IPS-18c (cell line): ENCODE measurements around the gene HIF1AN.

Experiments
- H3K4me3 ChIP-seq: 2 replicates; pipeline ENCODE4 v1.7.0; 2013; ENCODE audit warnings: low read depth, mild to moderate bottlenecking, low read length, moderate library complexity; ENCODE audit not compliant: insufficient read depth
- H3K9me3 ChIP-seq: one replicate; pipeline ENCODE4 v1.6.1; 2013; ENCODE audit warnings: mild to moderate bottlenecking, low read length, moderate library complexity; ENCODE audit not compliant: control insufficient read depth, insufficient read depth

Gene HIF1AN

DNA sequence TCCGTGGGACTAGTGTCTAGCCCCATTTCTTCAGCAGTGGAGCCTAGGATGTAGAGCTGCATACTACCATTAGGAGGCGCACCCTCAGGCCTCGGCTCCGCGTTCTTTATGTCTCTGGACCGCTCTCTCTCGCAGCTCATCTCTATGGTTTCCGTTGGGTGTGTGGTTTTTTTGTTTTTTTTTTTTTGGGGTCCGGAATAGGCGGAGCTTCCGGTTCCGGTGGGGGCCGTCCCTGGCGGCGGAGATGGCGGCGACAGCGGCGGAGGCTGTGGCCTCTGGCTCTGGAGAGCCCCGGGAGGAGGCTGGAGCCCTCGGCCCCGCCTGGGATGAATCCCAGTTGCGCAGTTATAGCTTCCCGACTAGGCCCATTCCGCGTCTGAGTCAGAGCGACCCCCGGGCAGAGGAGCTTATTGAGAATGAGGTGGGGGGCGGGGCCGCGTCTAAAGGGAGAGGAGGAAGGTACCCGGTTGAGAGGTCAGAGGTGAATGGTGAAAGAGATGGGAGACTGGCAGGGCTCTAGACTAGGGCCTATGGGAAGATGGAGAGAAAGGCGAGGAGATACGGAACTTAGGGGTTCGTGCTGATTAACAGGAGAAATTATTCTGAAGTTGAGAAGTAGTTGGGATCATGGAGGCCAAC, at the start of gene HIF1AN:
Gene HIF1AN, plus strand, starts transcription at position 229 of the 639 bp plus-strand sequence. Its CDS starts 16 bp downstream, at position 245.
- peak within 1 kb of the TSS; percentile 90 for H3K4me3 ChIP-seq
- no peaks in the 10 kb centered on the region for H3K9me3 ChIP-seq

DNA sequence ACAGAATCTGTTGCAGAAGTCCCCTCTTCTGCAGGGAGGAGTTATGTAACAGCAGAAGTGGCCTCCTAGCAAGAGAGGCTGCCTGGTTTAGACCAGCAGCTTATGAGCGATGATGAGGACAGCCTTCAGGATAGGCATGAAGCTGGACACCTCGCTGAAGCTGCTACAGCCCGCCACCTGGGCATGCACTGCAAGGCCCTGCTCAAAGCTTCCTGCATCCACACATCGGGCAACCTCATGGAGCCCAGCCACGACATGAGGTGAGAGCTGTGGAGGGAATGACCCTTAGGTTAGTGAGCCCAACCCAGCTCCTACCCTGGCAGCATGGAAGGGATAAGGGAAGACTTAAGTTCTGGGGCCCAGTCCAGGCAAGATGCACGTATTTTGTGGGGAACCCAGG, 48.2 kb upstream of the HIF1AN start:
- no peak overlapping the region for H3K4me3 ChIP-seq
- peaks cover 2% of the 10 kb centered on the region for H3K9me3 ChIP-seq

- no peak overlapping the region for H3K4me3 ChIP-seq
- H3K9me3 ChIP-seq = peaks cover 2% of the 10 kb centered on the region
Observed at GRCh38 chr10:100489396-100489795, 46.3 kb upstream of the HIF1AN start.

GRCh38 chr10:100490531-100490930, 45.2 kb upstream of the HIF1AN start:
- Histone ChIP-seq H3K9me3 (peaks cover 2% of the 10 kb centered on the region), H3K4me3 (no peak overlapping the region)

- Histone ChIP-seq H3K9me3 (peaks cover 2% of the 10 kb centered on the region), H3K4me3 (no peak overlapping the region)
Observed at GRCh38 chr10:100496567-100496966, 39.2 kb upstream of the HIF1AN start.

DNA sequence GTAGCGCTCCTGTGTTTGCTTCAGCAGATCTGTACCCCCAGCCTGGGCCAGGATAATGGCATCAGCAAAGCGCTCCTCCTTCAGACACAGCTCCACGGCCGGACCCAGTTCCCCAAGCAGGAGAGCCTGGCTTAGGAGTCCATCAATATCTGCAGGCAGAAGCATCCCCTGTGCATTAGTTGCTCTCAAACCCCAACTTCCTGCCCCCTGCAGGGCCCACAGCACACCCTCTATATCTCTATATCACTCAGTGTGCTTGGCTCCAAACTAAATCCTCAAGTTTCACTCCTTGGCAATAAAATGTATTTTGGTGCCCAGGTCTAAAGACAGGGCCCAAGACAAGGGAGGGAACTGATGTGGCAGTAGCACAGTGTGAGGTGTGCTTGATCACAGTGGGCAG, 37.7 kb upstream of the HIF1AN start:
- no peak overlapping the region for H3K4me3 ChIP-seq
- peaks cover 2% of the 10 kb centered on the region for H3K9me3 ChIP-seq

DNA sequence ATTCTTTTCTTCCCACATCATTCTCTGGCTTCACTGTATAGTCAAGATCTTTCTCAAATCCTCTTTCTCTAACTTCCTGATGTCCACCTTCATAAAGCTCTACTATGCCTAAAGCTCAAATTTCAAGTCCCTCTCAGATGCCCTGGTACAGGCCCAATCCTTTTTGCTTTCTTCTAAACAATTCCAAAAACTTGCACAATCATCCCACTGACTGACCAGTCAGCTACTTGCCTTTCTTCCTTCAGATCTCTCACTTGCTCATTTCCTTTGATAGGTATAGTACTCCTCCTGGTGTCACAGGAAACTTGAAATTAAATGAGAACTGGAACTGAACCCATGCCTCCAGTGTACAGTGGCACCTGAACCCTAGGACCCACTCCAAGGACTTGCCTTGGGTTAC, 34.3 kb upstream of the HIF1AN start:
- no peak overlapping the region for H3K4me3 ChIP-seq
- peaks cover 2% of the 10 kb centered on the region for H3K9me3 ChIP-seq

DNA sequence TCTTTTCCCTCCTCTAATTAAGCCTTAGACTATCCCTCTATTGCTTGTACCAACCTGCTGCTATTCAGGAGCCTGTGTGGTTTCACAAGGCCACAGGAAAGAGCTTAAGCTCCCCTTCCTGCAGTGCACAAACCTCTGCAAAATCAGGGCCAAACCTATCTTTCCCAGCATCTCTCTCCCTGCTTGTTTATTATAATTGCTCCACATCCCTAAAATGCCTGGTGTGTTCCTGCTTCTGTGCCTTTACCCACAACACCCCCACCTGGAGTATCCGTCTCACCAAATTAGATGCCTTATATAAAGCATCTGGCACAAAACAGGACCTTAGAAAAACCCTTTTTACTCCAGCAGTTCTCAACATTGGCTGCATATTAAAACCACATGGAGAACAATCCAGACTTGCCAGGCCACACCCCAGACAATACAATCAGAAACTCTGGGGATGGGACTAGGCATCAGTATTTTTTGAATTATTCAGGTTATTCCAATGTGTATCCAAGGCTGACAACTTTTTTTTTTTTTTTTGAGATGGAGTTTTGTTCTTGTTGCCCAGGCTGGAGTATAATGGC, 32.7 kb upstream of the HIF1AN start:
- Histone ChIP-seq H3K9me3 (peaks cover 2% of the 10 kb centered on the region), H3K4me3 (no peak overlapping the region)

DNA sequence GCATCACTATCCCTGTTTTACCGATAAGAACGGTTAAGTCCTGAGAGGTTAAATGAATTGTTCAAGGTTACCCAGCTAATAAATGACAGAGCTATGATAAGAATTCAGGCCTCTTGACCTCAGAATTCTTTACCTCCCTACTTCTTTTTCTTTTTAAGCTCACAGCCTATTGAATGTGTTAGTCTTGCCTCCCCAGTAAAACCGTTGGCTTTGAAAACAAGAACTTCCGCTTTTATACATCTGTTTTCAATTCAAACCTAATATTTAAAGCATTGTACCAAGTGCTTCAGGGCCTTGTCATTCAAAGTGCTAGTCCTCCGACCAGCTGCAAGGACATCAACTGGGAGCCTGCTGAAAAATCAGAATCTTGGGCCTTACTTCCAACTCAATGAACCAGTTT, 31.6 kb upstream of the HIF1AN start:
- no peak overlapping the region for H3K4me3 ChIP-seq
- H3K9me3 ChIP-seq = peaks cover 2% of the 10 kb centered on the region

DNA sequence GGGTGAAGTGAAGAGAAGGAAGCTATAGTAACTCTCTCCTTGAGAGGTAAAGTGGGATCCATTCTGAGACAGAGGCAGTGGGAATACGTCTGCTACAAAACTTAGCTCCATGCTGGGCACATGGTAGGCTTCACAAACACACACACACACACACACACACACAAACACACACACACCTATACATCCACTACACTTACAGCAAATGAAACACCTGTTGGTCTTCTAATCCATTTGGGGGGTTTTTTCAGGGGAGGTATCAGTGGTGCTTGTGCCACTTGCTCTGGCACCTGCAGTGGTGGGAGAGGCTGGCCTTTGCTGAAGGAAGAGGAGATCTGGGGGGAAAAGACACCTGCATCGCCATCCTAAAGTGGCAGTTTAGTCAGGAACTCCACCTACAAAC, 30.6 kb upstream of the HIF1AN start:
- no peaks in the 10 kb centered on the region for H3K9me3 ChIP-seq
- no peak overlapping the region for H3K4me3 ChIP-seq

DNA sequence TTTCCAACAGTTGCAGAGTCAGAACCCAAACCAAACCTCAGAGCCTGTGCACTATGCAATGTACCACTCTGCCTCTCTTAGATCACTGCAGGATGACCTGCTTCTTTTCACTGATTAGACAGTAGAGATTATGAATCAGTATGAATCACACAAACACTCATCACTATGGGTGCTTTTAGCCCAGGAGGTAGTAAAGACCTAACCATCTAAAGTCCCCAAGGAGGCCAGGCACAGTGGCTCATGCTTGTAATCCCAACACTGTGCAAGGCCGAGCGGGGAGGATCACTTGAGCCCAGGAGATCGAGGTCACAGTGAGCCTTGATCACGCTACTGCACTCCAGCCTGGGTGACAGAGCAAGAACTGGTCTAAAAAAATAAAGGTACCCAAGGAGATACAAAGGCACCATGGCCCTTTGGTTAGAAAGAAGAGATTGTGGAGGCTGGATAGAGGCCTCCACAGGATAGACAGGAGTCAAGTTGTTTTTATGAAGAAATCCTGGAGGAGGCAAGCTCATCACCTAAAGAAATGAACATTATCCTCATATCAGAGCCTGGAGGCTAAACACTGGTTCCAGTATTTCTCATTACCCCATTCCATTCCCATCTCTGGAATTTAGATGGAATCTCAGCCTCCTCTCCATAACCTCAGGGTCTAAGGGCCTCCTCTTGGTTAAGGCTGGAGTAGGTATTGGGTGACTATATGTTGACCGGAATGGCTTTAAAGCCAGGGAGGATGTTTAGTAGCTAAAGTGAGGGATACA, 29.0 kb upstream of the HIF1AN start:
- Histone ChIP-seq H3K4me3 (no peak overlapping the region), H3K9me3 (no peaks in the 10 kb centered on the region)

GRCh38 chr10:100507357-100507732, 28.4 kb upstream of the HIF1AN start:
- no peak overlapping the region for H3K4me3 ChIP-seq
- H3K9me3 ChIP-seq = no peaks in the 10 kb centered on the region

GRCh38 chr10:100508266-100508665, 27.5 kb upstream of the HIF1AN start:
- Histone ChIP-seq H3K4me3 (no peak overlapping the region), H3K9me3 (no peaks in the 10 kb centered on the region)

GRCh38 chr10:100508691-100509150, 27.0 kb upstream of the HIF1AN start:
- H3K4me3 ChIP-seq = no peak overlapping the region
- H3K9me3 ChIP-seq = no peaks in the 10 kb centered on the region

- no peaks in the 10 kb centered on the region for H3K9me3 ChIP-seq
- no peak overlapping the region for H3K4me3 ChIP-seq
Observed at GRCh38 chr10:100509241-100509840, 26.4 kb upstream of the HIF1AN start.

DNA sequence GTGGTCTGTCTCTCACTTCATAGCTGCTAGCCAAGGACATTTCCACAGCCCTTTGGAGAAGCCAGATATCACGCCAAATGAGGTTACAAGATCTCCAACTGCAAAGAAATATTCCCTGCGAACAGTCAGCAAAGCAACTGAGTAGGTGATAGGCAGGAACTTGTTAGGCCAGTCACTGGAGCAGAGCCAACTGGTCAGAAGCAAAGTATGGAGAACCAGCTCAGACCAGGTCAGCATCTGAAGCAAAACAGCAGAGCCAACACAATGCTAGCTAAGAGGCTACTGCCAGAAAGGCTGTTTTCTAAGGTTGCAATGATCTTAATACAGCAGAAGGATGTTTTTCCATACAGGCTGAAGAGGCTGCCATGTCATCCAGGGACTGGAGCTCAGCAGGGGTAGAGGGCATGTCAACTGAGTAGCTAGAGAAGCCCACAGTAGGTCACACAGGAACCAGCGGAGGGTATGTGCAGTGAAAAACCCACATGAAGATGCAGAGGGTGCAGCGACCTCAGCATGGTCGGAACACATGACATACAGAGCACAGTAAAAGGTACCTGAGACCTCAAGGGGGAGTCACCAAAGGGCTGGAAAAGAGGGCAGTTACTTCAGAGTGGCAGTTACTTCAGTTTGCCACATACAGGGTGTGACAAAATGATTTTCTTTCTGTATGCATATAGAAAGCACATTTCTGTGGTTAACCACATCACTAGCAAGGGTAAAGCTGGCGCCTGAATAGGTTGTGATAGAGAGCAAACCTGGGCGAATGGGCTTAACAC, 25.0 kb upstream of the HIF1AN start:
- no peak overlapping the region for H3K4me3 ChIP-seq
- H3K9me3 ChIP-seq = no peaks in the 10 kb centered on the region

DNA sequence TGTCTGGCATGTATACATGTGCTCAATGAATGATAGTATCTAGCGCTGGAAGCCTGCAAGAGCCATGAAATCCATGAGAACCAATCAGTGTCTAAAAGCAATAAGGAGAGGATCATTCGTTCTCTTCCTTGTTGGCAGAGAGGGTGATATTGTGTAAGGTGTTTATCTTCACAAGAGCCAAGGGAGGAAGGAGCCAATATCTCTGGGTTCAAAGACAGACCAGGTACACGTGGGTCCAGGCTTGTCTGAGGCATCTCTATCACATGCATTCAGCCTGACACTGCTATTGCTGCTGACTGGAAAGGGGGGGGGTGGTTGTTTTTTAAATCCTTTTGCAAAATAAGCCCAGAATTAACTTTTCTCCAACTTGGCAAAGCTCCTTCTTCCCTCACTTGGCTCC, 20.1 kb upstream of the HIF1AN start:
- H3K9me3 ChIP-seq = no peaks in the 10 kb centered on the region
- H3K4me3 ChIP-seq = no peak overlapping the region
